GM23338 (cell line): Measurements from ENCODE around the gene TIMM13. TPM values are rescaled to one million over a fixed set of nuclear protein-coding genes. Genes with fewer than 3 reads are reported as not detected.

Experiments used
- ATAC-seq: fragments of 200-7000 bp; cut with Tn5 transposase; 3 replicates; pipeline ENCODE4 v1.9.1; 2020
- DNase-seq: peaks from one replicate; pipeline ENCODE4 v3.0.0-alpha.2; 2015; ENCODE audit warnings: low spot score
- H2AFZ ChIP-seq: fragments of 200-600 bp; sonication (generic); 2 replicates; pipeline ENCODE4 v1.8.0; 2016; ENCODE audit warnings: antibody characterized with exemption, mild to moderate bottlenecking, moderate library complexity
- H3F3A ChIP-seq: fragments of 200-600 bp; sonication (generic); replicated peaks from 2 replicates; pipeline ENCODE4 v1.8.0; 2017; ENCODE audit warnings: antibody characterized with exemption, mixed run types, low read depth
- H3K27ac ChIP-seq: fragments of 200-600 bp; sonication (generic); 2 replicates; pipeline ENCODE4 v1.6.1; 2016; ENCODE audit warnings: low read depth
- H3K27me3 ChIP-seq: fragments of 200-600 bp; sonication (generic); 2 replicates; pipeline ENCODE4 v1.8.0; 2016; ENCODE audit warnings: mild to moderate bottlenecking, mixed run types, moderate library complexity; ENCODE audit not compliant: insufficient read depth
- H3K36me3 ChIP-seq: fragments of 200-600 bp; sonication (generic); 2 replicates; pipeline ENCODE4 v1.8.0; 2016; ENCODE audit warnings: mild to moderate bottlenecking; ENCODE audit not compliant: insufficient read depth
- H3K4me1 ChIP-seq: fragments of 200-600 bp; sonication (generic); 2 replicates; pipeline ENCODE4 v1.8.0; 2016; ENCODE audit warnings: mild to moderate bottlenecking, moderate library complexity; ENCODE audit not compliant: insufficient read depth
- H3K4me2 ChIP-seq: fragments of 200-600 bp; sonication (generic); 2 replicates; pipeline ENCODE4 v1.7.1; 2017; ENCODE audit warnings: mixed run types
- H3K4me3 ChIP-seq: fragments of 200-600 bp; sonication (generic); 2 replicates; pipeline ENCODE4 v1.6.1; 2016; ENCODE audit warnings: mixed run types
- H3K79me2 ChIP-seq: fragments of 200-600 bp; sonication (generic); replicated peaks from 2 replicates; pipeline ENCODE4 v1.8.0; 2017; ENCODE audit warnings: mild to moderate bottlenecking; ENCODE audit not compliant: insufficient read depth
- H3K9me2 ChIP-seq: fragments of 200-600 bp; sonication (generic); 2 replicates; pipeline ENCODE4 v1.8.0; 2017; ENCODE audit not compliant: insufficient read depth
- H4K20me1 ChIP-seq: fragments of 200-600 bp; sonication (generic); replicated peaks from 2 replicates; pipeline ENCODE4 v1.8.0; 2017; ENCODE audit warnings: mild to moderate bottlenecking; ENCODE audit not compliant: insufficient read depth
- H3K27ac Mint-ChIP-seq: 2 replicates; pipeline ENCODE4 v1.8.0; 2020; ENCODE audit warnings: inconsistent platforms, mild to moderate bottlenecking, moderate library complexity, mixed read lengths
- H3K27me3 Mint-ChIP-seq: 3 replicates; pipeline ENCODE4 v1.8.0; 2022; ENCODE audit warnings: low read depth, mild to moderate bottlenecking, moderate library complexity, mixed read lengths, inconsistent platforms; ENCODE audit not compliant: insufficient read depth, poor library complexity
- H3K36me3 Mint-ChIP-seq: 3 replicates; pipeline ENCODE4 v1.8.0; 2021; ENCODE audit warnings: low read depth, mild to moderate bottlenecking, inconsistent platforms, moderate library complexity, mixed read lengths
- H3K4me1 Mint-ChIP-seq: 3 replicates; pipeline ENCODE4 v1.8.0; 2020; ENCODE audit warnings: mild to moderate bottlenecking, inconsistent platforms, mixed read lengths
- H3K4me3 Mint-ChIP-seq: 3 replicates; pipeline ENCODE4 v1.8.0; 2021; ENCODE audit warnings: moderate library complexity, mild to moderate bottlenecking, inconsistent platforms, mixed read lengths
- H3K9me3 Mint-ChIP-seq: 3 replicates; pipeline ENCODE4 v1.8.0; 2020; ENCODE audit warnings: moderate library complexity, mild to moderate bottlenecking, inconsistent platforms, mixed read lengths
- CREB1 ChIP-seq: fragments of 250-450 bp; sonication (Bioruptor Pico); IDR thresholded peaks from 2 replicates; pipeline ENCODE4 v1.5.0; 2020; ENCODE audit warnings: low read depth, mild to moderate bottlenecking, moderate library complexity
- CTCF ChIP-seq, 2 experiments: fragments of 200-600 bp in 1 of 2; sonication (generic) in 1 of 2; conservative IDR thresholded peaks; 2 replicates each; pipeline versions ENCODE4 v1.5.1 to v1.6.1; 2016 to 2017; ENCODE audit warnings: antibody characterized with exemption in 2 of 2, low read depth in 2 of 2, mild to moderate bottlenecking in 2 of 2, moderate library complexity in 1 of 2
- ETS1 ChIP-seq: IDR thresholded peaks from 2 replicates; pipeline ENCODE4 v1.6.1; 2016; ENCODE audit warnings: antibody characterized with exemption
- EZH2 ChIP-seq: fragments of 200-600 bp; sonication (generic); IDR thresholded peaks from one replicate; pipeline ENCODE4 v1.8.0; 2017; ENCODE audit warnings: antibody characterized with exemption, mild to moderate bottlenecking, low read depth; ENCODE audit not compliant: unreplicated experiment
- EZH2phosphoT487 ChIP-seq: fragments of 200-600 bp; sonication (generic); IDR thresholded peaks from one replicate; pipeline ENCODE4 v1.8.1; 2018; ENCODE audit warnings: antibody characterized with exemption; ENCODE audit not compliant: unreplicated experiment
- JUNB ChIP-seq: IDR thresholded peaks from one replicate; pipeline ENCODE4 v1.6.1; 2016; ENCODE audit warnings: antibody characterized with exemption; ENCODE audit not compliant: unreplicated experiment
- NANOG ChIP-seq: IDR thresholded peaks from 2 replicates; pipeline ENCODE4 v1.6.1; 2016; ENCODE audit warnings: antibody characterized with exemption, borderline replicate concordance
- POLR2AphosphoS5 ChIP-seq: IDR thresholded peaks from 2 replicates; pipeline ENCODE4 v1.6.1; 2016; ENCODE audit warnings: antibody characterized with exemption, low read depth
- REST ChIP-seq: IDR thresholded peaks from one replicate; pipeline ENCODE4 v1.6.1; 2018; ENCODE audit warnings: antibody characterized with exemption; ENCODE audit not compliant: unreplicated experiment
- STAT1 ChIP-seq: IDR thresholded peaks from one replicate; pipeline ENCODE4 v1.6.1; 2016; ENCODE audit warnings: antibody characterized with exemption; ENCODE audit not compliant: unreplicated experiment
- ZNF114 ChIP-seq: fragments of 250-450 bp; sonication (Bioruptor Pico); IDR thresholded peaks from 2 replicates; pipeline ENCODE4 v1.5.0; 2020; ENCODE audit warnings: mild to moderate bottlenecking, moderate library complexity
- ZNF331 ChIP-seq: fragments of 250-450 bp; sonication (Bioruptor Pico); IDR thresholded peaks from 2 replicates; pipeline ENCODE4 v1.5.0; 2020; ENCODE audit warnings: low read depth, mild to moderate bottlenecking, moderate library complexity
- ZNF462 ChIP-seq: fragments of 250-450 bp; sonication (Bioruptor Pico); IDR thresholded peaks from 2 replicates; pipeline ENCODE4 v1.5.0; 2020; ENCODE audit warnings: mild to moderate bottlenecking, moderate library complexity
- polyA plus RNA-seq: library from polyadenylated mRNA; unstranded; fragments of >200 nt; fragmentation: Nextera tagmentation; extraction: Ambion mirVana; gene quantifications from 2 replicates; pipeline ENCODE4 v1.2.1, GENCODE V29; 2016
- total RNA-seq: library from RNA; depleted of rRNA; stranded (reverse); fragments of >200 nt; shearing (Covaris generic); gene quantifications from 2 replicates; pipeline ENCODE4 v1.2.3, GENCODE V29; 2014

TIMM13 gene
- total and polyA plus RNA-seq, 2 experiments from 2014 or later: 140 to 347 TPM

- Mint-ChIP-seq H3K27ac (peak overlapping the region; percentile 100), H3K27me3 (peaks cover 24% of the 10 kb centered on the region), H3K9me3 (peaks cover 5% of the 10 kb centered on the region), H3K4me3 (peak overlapping the region; percentile 94), H3K4me1 (peaks cover 28% of the 10 kb centered on the region), H3K36me3 (peaks cover 35% of the 10 kb centered on the region)
- Histone ChIP-seq H3K79me2 (peaks cover 21% of the 10 kb centered on the region), H3K4me3 (peak overlapping the region; percentile 99), H3K27ac (peak overlapping the region; percentile 88), H3K9me2 (no peaks in the 10 kb centered on the region), H2AFZ (no peak overlapping the region), H3K27me3 (no peaks in the 10 kb centered on the region), H3F3A (peaks cover 28% of the 10 kb centered on the region), H3K4me2 (peak overlapping the region; percentile 95), H3K36me3 (no peaks in the 10 kb centered on the region; the same call in 1 of the 2 replicates), H3K4me1 (peaks cover 14% of the 10 kb centered on the region), H4K20me1 (no peaks in the 10 kb centered on the region; the same call in none of the 2 replicates)
- TF ChIP-seq POLR2AphosphoS5 (no peak; the same call in 1 of the 2 replicates), EZH2 (no peak), NANOG (no peak), ZNF462 (CRISPR knock-in tag) (no peak), REST (no peak), ZNF114 (no peak), EZH2phosphoT487 (no peak), JUNB (no peak), ZNF331 (CRISPR knock-in tag) (no peak), CREB1 (CRISPR knock-in tag) (no peak), STAT1 (no peak), CTCF (conservative IDR thresholded peaks at IDR 0.05; ENCODE audit: low read depth in 2 of 2) (no peak), ETS1 (no peak)
- DNase-seq: peak; percentile 89
- peak; percentile 28 for ATAC-seq
These were observed 920 bp upstream of the TIMM13 start for GRCh38 chr19:2428321-2428690.
